Eye (tissue), 1 donor: Measurements from ENCODE around the gene B4GALT6.
"Not testable (repeated sequence)": the region's sequence is repeated elsewhere in the genome, so short reads cannot be mapped to it uniquely, and the experiment has no call there.

Experiments
- DNase-seq: peaks from one replicate; pipeline ENCODE4 v3.0.0-alpha.2; 2015

B4GALT6 gene

GRCh38 chr18:31684279-31685096 is at the start of gene B4GALT6:
B4GALT6 (minus strand) TSS chr18:31684581; CDS start chr18:31684426, 155 bp downstream.
- DNase-seq: peak; percentile 86

GRCh38 chr18:31731628-31732027 is 47.2 kb upstream of the B4GALT6 start:
- no peak for DNase-seq

- DNase-seq: not testable (repeated sequence)
These were observed 44.8 kb upstream of the B4GALT6 start for GRCh38 chr18:31729196-31729595.

GRCh38 chr18:31723990-31724711 is 39.8 kb upstream of the B4GALT6 start:
- DNase-seq: peak; percentile 66

- DNase-seq: peak; percentile 35
These were observed 39.2 kb upstream of the B4GALT6 start for GRCh38 chr18:31723639-31723989.

- DNase-seq: peak; percentile 94
These were observed 38.1 kb upstream of the B4GALT6 start for GRCh38 chr18:31722369-31722957.

- no peak for DNase-seq
These were observed 37.2 kb upstream of the B4GALT6 start for GRCh38 chr18:31721601-31722000.

- no peak for DNase-seq
These were observed 36.5 kb upstream of the B4GALT6 start for GRCh38 chr18:31720867-31721266.

GRCh38 chr18:31719363-31720006 is 35.1 kb upstream of the B4GALT6 start:
- no peak for DNase-seq

GRCh38 chr18:31718386-31718785 is 34.0 kb upstream of the B4GALT6 start:
- DNase-seq: no peak

GRCh38 chr18:31716362-31716761 is 32.0 kb upstream of the B4GALT6 start:
- no peak for DNase-seq

- no peak for DNase-seq
These were observed 27.2 kb upstream of the B4GALT6 start for GRCh38 chr18:31711365-31712172.

- DNase-seq: no peak
These were observed 26.4 kb upstream of the B4GALT6 start for GRCh38 chr18:31710826-31711225.

- DNase-seq: no peak
These were observed 23.4 kb upstream of the B4GALT6 start for GRCh38 chr18:31707815-31708214.

- no peak for DNase-seq
These were observed 18.1 kb upstream of the B4GALT6 start for GRCh38 chr18:31702449-31702848.

GRCh38 chr18:31701744-31702143 is 17.4 kb upstream of the B4GALT6 start:
- DNase-seq: no peak

- DNase-seq: no peak
These were observed 16.6 kb upstream of the B4GALT6 start for GRCh38 chr18:31700990-31701389.

- DNase-seq: no peak
These were observed 13.2 kb upstream of the B4GALT6 start for GRCh38 chr18:31697351-31698298.

- no peak for DNase-seq
These were observed 11.6 kb upstream of the B4GALT6 start for GRCh38 chr18:31695989-31696388.

GRCh38 chr18:31694297-31694696 is 9.9 kb upstream of the B4GALT6 start:
- DNase-seq: no peak

- DNase-seq: no peak
These were observed 4.2 kb upstream of the B4GALT6 start for GRCh38 chr18:31688606-31689005.
